PFSK-1 (cell line): ENCODE data around the gene SPAG6.

Source experiments
- FOXP2 ChIP-seq: optimal IDR thresholded peaks from 2 replicates; pipeline ENCODE3; 2011; ENCODE audit warnings: borderline replicate concordance, control low read depth, inconsistent platforms; ENCODE audit not compliant: insufficient read depth; ENCODE audit errors: extremely low read length, extremely low read depth
- POLR2AphosphoS5 ChIP-seq: IDR thresholded peaks from 2 replicates; pipeline ENCODE4 v1.6.1; 2012; ENCODE audit warnings: low read depth, mild to moderate bottlenecking, control low read depth, low read length, moderate library complexity
- REST ChIP-seq, 2 experiments: IDR thresholded peaks; 2 replicates each; pipeline versions ENCODE4 v1.6.1 to v1.8.0; 2011 to 2012; ENCODE audit warnings: low read depth in 2 of 2, low read length in 2 of 2, control low read depth in 1 of 2, inconsistent platforms in 1 of 2, mild to moderate bottlenecking in 1 of 2, moderate library complexity in 1 of 2; ENCODE audit not compliant: insufficient read depth in 1 of 2
- SIN3A ChIP-seq: IDR thresholded peaks from 2 replicates; pipeline ENCODE4 v1.6.1; 2012; ENCODE audit warnings: mild to moderate bottlenecking, low read length, moderate library complexity, borderline replicate concordance; ENCODE audit not compliant: insufficient read depth
- TAF1 ChIP-seq: IDR thresholded peaks from 2 replicates; pipeline ENCODE4 v1.6.1; 2012; ENCODE audit warnings: low read length, control low read depth, borderline replicate concordance; ENCODE audit not compliant: insufficient read depth

Gene SPAG6

DNA sequence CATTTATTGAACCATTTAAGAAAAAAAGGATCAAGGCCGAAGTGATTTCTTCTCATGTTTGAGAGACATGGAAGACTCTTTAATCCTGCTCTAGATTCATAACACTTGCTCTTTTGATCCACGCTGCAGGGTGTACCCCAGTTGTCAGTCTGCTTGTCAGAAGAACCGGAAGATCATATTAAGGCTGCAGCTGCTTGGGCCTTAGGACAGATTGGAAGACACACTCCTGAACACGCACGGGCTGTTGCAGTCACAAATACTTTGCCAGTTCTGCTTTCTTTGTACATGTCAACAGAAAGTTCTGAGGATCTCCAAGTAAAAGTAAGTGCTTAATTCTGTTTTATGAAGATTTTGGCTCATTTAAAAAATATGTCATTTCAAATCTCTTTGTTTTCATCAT, 46.3 kb downstream of the SPAG6 start:
- TF ChIP-seq FOXP2 (no peak), TAF1 (no peak), REST (IDR thresholded peaks at IDR 0.05; ENCODE audit: insufficient read depth in 1 of 2, low read depth in 2 of 2, low read length in 2 of 2) (no peak), POLR2AphosphoS5 (no peak), SIN3A (no peak)

GRCh38 chr10:22410394-22410793, 65.1 kb downstream of the SPAG6 start:
- no peak for TF ChIP-seq POLR2AphosphoS5
- TF ChIP-seq REST (IDR thresholded peaks at IDR 0.05; ENCODE audit: insufficient read depth in 1 of 2, low read depth in 2 of 2, low read length in 2 of 2): no peak
- TF ChIP-seq FOXP2: no peak
- TF ChIP-seq TAF1: no peak
- no peak for TF ChIP-seq SIN3A

- no peak for TF ChIP-seq REST (IDR thresholded peaks at IDR 0.05; ENCODE audit: insufficient read depth in 1 of 2, low read depth in 2 of 2, low read length in 2 of 2)
- TF ChIP-seq POLR2AphosphoS5: no peak
- TF ChIP-seq FOXP2: no peak
Measured at GRCh38 chr10:22410846-22411245, 65.5 kb downstream of the SPAG6 start.

DNA sequence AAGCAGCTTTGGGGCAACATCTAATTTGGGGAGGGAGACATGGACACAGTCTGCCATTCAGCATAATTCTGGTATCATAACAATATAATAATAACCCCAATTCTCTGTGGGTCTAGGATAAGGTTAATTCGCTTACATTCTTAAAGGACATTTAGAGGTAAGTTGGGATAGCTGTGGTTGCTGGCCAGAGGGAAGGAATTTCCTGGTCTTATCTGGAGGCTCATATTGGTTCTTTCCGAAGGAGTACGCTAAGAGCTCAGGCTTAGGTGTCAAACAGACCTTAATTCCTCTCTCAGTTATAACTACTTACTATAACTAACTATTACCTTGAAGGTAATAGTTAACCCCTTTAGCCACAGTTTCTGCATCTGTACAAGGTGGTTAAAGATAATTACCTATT, 68.8 kb downstream of the SPAG6 start:
- TF ChIP-seq FOXP2 (no peak), SIN3A (no peak), REST (IDR thresholded peaks at IDR 0.05; ENCODE audit: insufficient read depth in 1 of 2, low read depth in 2 of 2, low read length in 2 of 2) (no peak), POLR2AphosphoS5 (no peak), TAF1 (no peak)

GRCh38 chr10:22415072-22415471, 69.8 kb downstream of the SPAG6 start:
- TF ChIP-seq FOXP2: no peak
- TF ChIP-seq SIN3A: no peak
- TF ChIP-seq REST (IDR thresholded peaks at IDR 0.05; ENCODE audit: insufficient read depth in 1 of 2, low read depth in 2 of 2, low read length in 2 of 2): no peak
- TF ChIP-seq POLR2AphosphoS5: no peak
- no peak for TF ChIP-seq TAF1
